ENCODE data around the gene CORO2A. TPM values are rescaled to one million over a fixed set of nuclear protein-coding genes. Genes with fewer than 3 reads are reported as not detected.

Gene CORO2A
- total RNA-seq, 1 experiment from 2014 or later: 15.8 TPM

- Histone ChIP-seq H3K9me3 (ENCODE audit: control insufficient read depth, low read depth, low read length) (no peaks in the 10 kb centered on the region), H3K23ac (ENCODE audit: insufficient read length, low read depth, low read length) (no peak overlapping the region), H2BK20ac (ENCODE audit: low read depth, low read length, poor library complexity, severe bottlenecking) (no peak overlapping the region), H3K14ac (ENCODE audit: insufficient read depth, low read length) (no peak overlapping the region), H3K79me1 (ENCODE audit: insufficient read depth, low read depth, low read length, poor library complexity, severe bottlenecking) (no peaks in the 10 kb centered on the region), H3K4me1 (ENCODE audit: insufficient read depth, low read length) (no peaks in the 10 kb centered on the region; the same call in 1 of the 2 replicates), H3K27me3 (ENCODE audit: insufficient read depth, low read length) (no peaks in the 10 kb centered on the region), H3K79me2 (ENCODE audit: insufficient read depth, low read length) (peaks cover 2% of the 10 kb centered on the region; the same call in 1 of the 2 replicates), H4K5ac (ENCODE audit: insufficient read length, low read depth, low read length) (no peak overlapping the region), H3K27ac (ENCODE audit: insufficient read length, low read depth, low read length) (no peak overlapping the region), H3K4me2 (ENCODE audit: insufficient read depth, insufficient read length, low read length) (no peak overlapping the region), H4K20me1 (ENCODE audit: control insufficient read depth, insufficient read depth, insufficient read length) (no peaks in the 10 kb centered on the region), H4K8ac (replicated peaks; ENCODE audit: insufficient read length, low read depth, low read length) (no peak overlapping the region), H3K56ac (ENCODE audit: insufficient read length, low read depth, low read length) (no peak overlapping the region), H2BK15ac (ENCODE audit: low read depth, low read length) (no peak overlapping the region), H3K4ac (ENCODE audit: low read depth, low read length) (no peak overlapping the region), H2BK5ac (ENCODE audit: insufficient read length, low read length) (no peak overlapping the region), H3K23me2 (ENCODE audit: insufficient read length, low read depth, low read length, poor library complexity, severe bottlenecking) (peaks cover 6% of the 10 kb centered on the region), H2BK120ac (ENCODE audit: low read depth, low read length, poor library complexity, severe bottlenecking) (no peak overlapping the region), H2BK12ac (ENCODE audit: insufficient read length, low read depth, low read length) (no peak overlapping the region), H3K18ac (ENCODE audit: insufficient read length, low read depth, low read length) (no peak overlapping the region), H3T11ph (ENCODE audit: low read length) (no peak overlapping the region), H3K9ac (ENCODE audit: extremely low read depth, insufficient read length, low read length) (no peak overlapping the region), H4K91ac (ENCODE audit: insufficient read length, low read depth, low read length) (no peak overlapping the region), H2AK5ac (ENCODE audit: insufficient read length, low read length) (no peak overlapping the region), H2AFZ (ENCODE audit: low read length) (no peak overlapping the region)
- Mint-ChIP-seq H3K27ac (peak overlapping the region in 1 of 3 experiments; percentile 66; a peak in 1 of 7 replicates), H3K4me3 (no peak overlapping the region), H3K4me1 (peaks cover 14 to 23% of the 10 kb centered on the region in 2 experiments), H3K27me3 (ENCODE audit: low read depth) (peaks cover 2% of the 10 kb centered on the region; the same call in 1 of the 2 replicates), H3K9me3 (no peaks in the 10 kb centered on the region), H3K36me3 (ENCODE audit: insufficient read depth in 1 of 3, low read depth in 3 of 3) (no peaks in the 10 kb centered on the region)
- DNase-seq: no peak
- WGBS (ENCODE audit: extremely low coverage, insufficient read length, low lambda C conversion rate): no CpG with 5 or more reads among the region's 5 CpGs
- TF ChIP-seq CTCF (conservative IDR thresholded peaks at IDR 0.05): no peak
These were observed 4.5 kb downstream of the CORO2A start for GRCh38 chr9:98187926-98188325.
